Frontal cortex (tissue), 4 donors: ENCODE data around the gene MOCS1. TPM values are rescaled to one million over a fixed set of nuclear protein-coding genes. Genes with fewer than 3 reads are reported as not detected.

ENCODE experiments used
- DNase-seq, 2 donors: peaks; one replicate each; pipeline ENCODE4 v3.0.0; 2012; ENCODE audit warnings: low spot score in 2 of 2
- FAIRE-seq: peaks from 2 replicates; lab custom pipeline; 2012; peaks lifted over from hg19 to GRCh38; lab: Jason Lieb, UNC
- total RNA-seq: library from RNA; depleted of rRNA; stranded (reverse); fragments of >200 nt; gene quantifications from one replicate; pipeline ENCODE4 v1.2.3, GENCODE V29; 2014
- donor health status: control.
- donor health status: control.
- donor health status: control.

Gene MOCS1
- total RNA-seq, 1 donor from 2014 or later = 5.7 TPM

GRCh38 chr6:39886871-39887270 lies 47.4 kb downstream of the MOCS1 start:
- no peak for FAIRE-seq
- no peak for DNase-seq

- DNase-seq = no peak
- FAIRE-seq = no peak
Observed at GRCh38 chr6:39885691-39886090, 48.6 kb downstream of the MOCS1 start.

- DNase-seq (no peak), FAIRE-seq (no peak)
Observed at GRCh38 chr6:39884696-39885095, 49.6 kb downstream of the MOCS1 start.

- DNase-seq (peak in 1 of 2 donors; percentile 40), FAIRE-seq (no peak)
Observed at GRCh38 chr6:39882531-39882899, 51.7 kb downstream of the MOCS1 start.

- DNase-seq = peak in 1 of 2 donors; percentile 36
- no peak for FAIRE-seq
Observed at GRCh38 chr6:39881851-39882530, 52.3 kb downstream of the MOCS1 start.

- DNase-seq = no peak
- no peak for FAIRE-seq
Observed at GRCh38 chr6:39880594-39880993, 53.7 kb downstream of the MOCS1 start.

GRCh38 chr6:39879535-39879934 lies 54.7 kb downstream of the MOCS1 start:
- FAIRE-seq (no peak), DNase-seq (no peak)

- DNase-seq (no peak), FAIRE-seq (no peak)
Observed at GRCh38 chr6:39876826-39877225, 57.4 kb downstream of the MOCS1 start.

GRCh38 chr6:39876111-39876510 lies 58.2 kb downstream of the MOCS1 start:
- FAIRE-seq = no peak
- no peak for DNase-seq

- FAIRE-seq = no peak
- DNase-seq = no peak
Observed at GRCh38 chr6:39873439-39873838, 60.8 kb downstream of the MOCS1 start.

- DNase-seq (no peak), FAIRE-seq (no peak)
Observed at GRCh38 chr6:39870950-39871349, 63.3 kb downstream of the MOCS1 start.

GRCh38 chr6:39867592-39867991 lies 66.7 kb downstream of the MOCS1 start:
- DNase-seq = no peak

GRCh38 chr6:39865011-39865888 lies 69.0 kb downstream of the MOCS1 start:
- FAIRE-seq = no peak
- peak in 1 of 2 donors; percentile 46 for DNase-seq

More at GRCh38 chr6:39867592-39867991, 66.7 kb downstream of the MOCS1 start:
- no peak for FAIRE-seq

GRCh38 chr6:39861663-39862062 lies 72.6 kb downstream of the MOCS1 start:
- DNase-seq (no peak), FAIRE-seq (no peak)

GRCh38 chr6:39859025-39859424 lies 75.2 kb downstream of the MOCS1 start:
- FAIRE-seq = no peak

GRCh38 chr6:39855356-39855995 lies 78.8 kb downstream of the MOCS1 start:
- FAIRE-seq = no peak
- DNase-seq = no peak

More at GRCh38 chr6:39859025-39859424, 75.2 kb downstream of the MOCS1 start:
- no peak for DNase-seq

Other genes with a start within 250 kb of the MOCS1 start
- 1.2 TPM for gene KIF6, start 209.1 kb downstream of the MOCS1 start, total RNA-seq
- 5.3 TPM for gene DAAM2, start 142.1 kb downstream of the MOCS1 start, total RNA-seq